PC-9 (cell line): Measurements from ENCODE around the gene CYP17A1. TPM values are rescaled to one million over a fixed set of nuclear protein-coding genes. Genes with fewer than 3 reads are reported as not detected.

Source experiments
- BruUV-seq: library from RNA; stranded (reverse); fragments of 400-500 nt; replicated peaks from 2 replicates; lab custom pipeline; 2021; lab: Mats Ljungman, UMichigan
- CTCF ChIA-PET: fragments of 300-600 bp; sonication (Branson Sonifier 250); formaldehyde crosslinking; loops from one replicate; lab custom pipeline; 2022; ENCODE audit warnings: antibody characterized with exemption; lab: Charles Lee
- POLR2A ChIA-PET: fragments of 300-600 bp; sonication (Branson Sonifier 250); formaldehyde crosslinking; loops from one replicate; lab custom pipeline; 2022; ENCODE audit warnings: antibody characterized with exemption; ENCODE audit not compliant: unreplicated experiment; lab: Charles Lee
- DNase-seq, 2 experiments: peaks; one replicate each; pipeline versions ENCODE4 v3.0.0 to v3.0.0-alpha.2; 2015 to 2022; ENCODE audit warnings: mixed read lengths in 1 of 2
- H2AFZ ChIP-seq: fragments of 200-600 bp; sonication (generic); 2 replicates; pipeline ENCODE4 v1.8.1; 2017; ENCODE audit warnings: antibody characterized with exemption
- H3F3A ChIP-seq: fragments of 200-600 bp; sonication (generic); 2 replicates; pipeline ENCODE4 v1.8.1; 2017; ENCODE audit warnings: antibody characterized with exemption, mild to moderate bottlenecking, low read depth; ENCODE audit not compliant: insufficient read depth
- H3K27ac ChIP-seq: fragments of 200-600 bp; sonication (generic); 2 replicates; pipeline ENCODE4 v1.6.1; 2016; ENCODE audit warnings: mixed run types
- H3K27me3 ChIP-seq: fragments of 200-600 bp; sonication (generic); 2 replicates; pipeline ENCODE4 v1.6.1; 2016; ENCODE audit warnings: low read depth, mixed run types; ENCODE audit not compliant: insufficient read depth
- H3K36me3 ChIP-seq: fragments of 200-600 bp; sonication (generic); 2 replicates; pipeline ENCODE4 v1.6.1; 2016; ENCODE audit warnings: low read depth, mixed run types
- H3K4me1 ChIP-seq: fragments of 200-600 bp; sonication (generic); replicated peaks from 2 replicates; pipeline ENCODE4 v1.6.1; 2016; ENCODE audit warnings: mixed run types; ENCODE audit not compliant: insufficient read depth
- H3K4me2 ChIP-seq: fragments of 200-600 bp; sonication (generic); 2 replicates; pipeline ENCODE4 v1.6.1; 2017; ENCODE audit warnings: mixed run types
- H3K4me3 ChIP-seq: fragments of 200-600 bp; sonication (generic); 2 replicates; pipeline ENCODE4 v1.6.1; 2016; ENCODE audit warnings: mixed run types
- H3K79me2 ChIP-seq: fragments of 200-600 bp; sonication (generic); 2 replicates; pipeline ENCODE4 v1.6.1; 2017; ENCODE audit warnings: low read depth, mixed run types
- H3K9me2 ChIP-seq: fragments of 200-600 bp; sonication (generic); 2 replicates; pipeline ENCODE4 v1.8.1; 2017; ENCODE audit warnings: mild to moderate bottlenecking; ENCODE audit not compliant: insufficient read depth
- H3K9me3 ChIP-seq: fragments of 200-600 bp; sonication (generic); 2 replicates; pipeline ENCODE4 v1.8.1; 2016; ENCODE audit warnings: low read depth; ENCODE audit not compliant: insufficient read depth
- H4K20me1 ChIP-seq: fragments of 200-600 bp; sonication (generic); 2 replicates; pipeline ENCODE4 v1.8.1; 2017; ENCODE audit not compliant: insufficient read depth
- CTCF ChIP-seq: fragments of 200-600 bp; sonication (generic); conservative IDR thresholded peaks from 2 replicates; pipeline ENCODE4 v1.6.1; 2017; ENCODE audit warnings: mixed run types, antibody characterized with exemption, mild to moderate bottlenecking, moderate library complexity
- EZH2 ChIP-seq: fragments of 200-600 bp; sonication (generic); IDR thresholded peaks from 2 replicates; pipeline ENCODE4 v1.8.0; 2017; ENCODE audit warnings: antibody characterized with exemption, low read depth
- intact Hi-C: fragments of 100-400 bp; cut with micrococcal nuclease; formaldehyde crosslinking; loops from one replicate; pipeline ENCODE4 v1.10.0; 2022; ENCODE audit not compliant: unreplicated experiment
- total RNA-seq: library from RNA; stranded (reverse); gene quantifications from 2 replicates; pipeline ENCODE4 v1.2.3, GENCODE V29; 2021

Gene CYP17A1
- total RNA-seq, 1 experiment from 2014 or later, result not detected

- Histone ChIP-seq H3K27me3 (no peaks in the 10 kb centered on the region), H3K4me2 (no peak overlapping the region), H3K79me2 (no peaks in the 10 kb centered on the region), H3K36me3 (no peaks in the 10 kb centered on the region), H3K4me3 (no peak overlapping the region), H3K27ac (no peak overlapping the region), H3K9me2 (no peaks in the 10 kb centered on the region), H4K20me1 (no peaks in the 10 kb centered on the region; the same call in 1 of the 2 replicates), H3K9me3 (no peaks in the 10 kb centered on the region), H3K4me1 (peaks cover 6% of the 10 kb centered on the region), H2AFZ (no peak overlapping the region), H3F3A (no peaks in the 10 kb centered on the region)
- intact Hi-C loops, result no loop called here
- no TSS peak for BruUV-seq
- TF ChIP-seq EZH2 (no peak), CTCF (no peak)
- DNase-seq, result no peak
- POLR2A ChIA-PET, result no interaction called here
- CTCF ChIA-PET, result no interaction called here
Observed at GRCh38 chr10:102785818-102786217, 51.4 kb downstream of the CYP17A1 start.

GRCh38 chr10:102783568-102783967 lies 53.6 kb downstream of the CYP17A1 start:
- no peak overlapping the region for H2AFZ ChIP-seq
- no peaks in the 10 kb centered on the region; the same call in 1 of the 2 replicates for H3F3A ChIP-seq
- no peak overlapping the region for H3K27ac ChIP-seq
- no peaks in the 10 kb centered on the region for H3K9me2 ChIP-seq
- no peaks in the 10 kb centered on the region for H3K9me3 ChIP-seq
- no peak for DNase-seq
- TF ChIP-seq EZH2 (no peak), CTCF (no peak)
- no peaks in the 10 kb centered on the region for H3K79me2 ChIP-seq
- POLR2A ChIA-PET, result no interaction called here
- no peak overlapping the region for H3K4me3 ChIP-seq
- intact Hi-C loops, result no loop called here
- no peaks in the 10 kb centered on the region for H3K36me3 ChIP-seq
- H4K20me1 ChIP-seq, result no peaks in the 10 kb centered on the region; the same call in 1 of the 2 replicates
- BruUV-seq, result no TSS peak
- H3K27me3 ChIP-seq, result no peaks in the 10 kb centered on the region
- no peak overlapping the region for H3K4me2 ChIP-seq
- CTCF ChIA-PET, result no interaction called here
- H3K4me1 ChIP-seq, result peaks cover 21% of the 10 kb centered on the region

- no peaks in the 10 kb centered on the region for H3K9me3 ChIP-seq
- H3F3A ChIP-seq, result no peaks in the 10 kb centered on the region; the same call in 1 of the 2 replicates
- no peaks in the 10 kb centered on the region for H3K9me2 ChIP-seq
- POLR2A ChIA-PET, result no interaction called here
- H3K27ac ChIP-seq, result no peak overlapping the region
- peaks cover 21% of the 10 kb centered on the region for H3K4me1 ChIP-seq
- intact Hi-C loops, result no loop called here
- BruUV-seq, result no TSS peak
- H4K20me1 ChIP-seq, result no peaks in the 10 kb centered on the region; the same call in 1 of the 2 replicates
- DNase-seq, result no peak
- no peaks in the 10 kb centered on the region for H3K27me3 ChIP-seq
- TF ChIP-seq EZH2 (no peak), CTCF (no peak)
- CTCF ChIA-PET, result no interaction called here
- H2AFZ ChIP-seq, result no peak overlapping the region
- no peak overlapping the region for H3K4me3 ChIP-seq
- no peaks in the 10 kb centered on the region for H3K36me3 ChIP-seq
- H3K4me2 ChIP-seq, result no peak overlapping the region
- no peaks in the 10 kb centered on the region for H3K79me2 ChIP-seq
Observed at GRCh38 chr10:102782673-102783551, 54.3 kb downstream of the CYP17A1 start.
